Sigmoid colon (tissue), 4 donors: Measurements from ENCODE around the gene CHTF8.

Source experiments
- CTCF ChIP-seq, 4 experiments: fragments of 450-650 bp in 3 of 4; fragments of 200-600 bp in 1 of 4; IDR thresholded peaks; one replicate each; pipeline ENCODE4 v1.5.1; 2016 to 2019; ENCODE audit warnings: antibody characterized with exemption in 4 of 4, mild to moderate bottlenecking in 3 of 4, moderate library complexity in 2 of 4
- EP300 ChIP-seq, 4 donors: sonication (generic); formaldehyde crosslinking; IDR thresholded peaks; one replicate each; pipeline ENCODE4 v1.6.1; 2017; ENCODE audit warnings: antibody characterized with exemption in 4 of 4

- TF ChIP-seq CTCF (IDR thresholded peaks at IDR 0.05) (no peak), EP300 (IDR thresholded peaks at IDR 0.05) (no peak)
Observed at GRCh38 chr16:69108905-69109252, 23.5 kb downstream of the CHTF8 start.
